ENCODE data around the gene PLK3.
"Not testable (repeated sequence)": the region's sequence is repeated elsewhere in the genome, so short reads cannot be mapped to it uniquely, and the experiment has no call there.

PLK3 gene

GRCh38 chr1:44799770-44800584, at the start of gene PLK3:
Gene PLK3 (plus strand): TSS chr1:44800377. CDS start chr1:44800464, 87 bp downstream.
- DNase-seq (ENCODE audit: extremely low read depth in 1 of 2, low read depth in 1 of 2): peak; percentile 96

- no peak for DNase-seq (ENCODE audit: extremely low read depth in 1 of 2, low read depth in 1 of 2)
Measured at GRCh38 chr1:44757420-44757819, 42.8 kb upstream of the PLK3 start.

- DNase-seq (ENCODE audit: extremely low read depth in 1 of 2, low read depth in 1 of 2): no peak
Measured at GRCh38 chr1:44759077-44759476, 41.1 kb upstream of the PLK3 start.

GRCh38 chr1:44760876-44761275, 39.3 kb upstream of the PLK3 start:
- no peak for DNase-seq (ENCODE audit: extremely low read depth in 1 of 2, low read depth in 1 of 2)

GRCh38 chr1:44766421-44766820, 33.8 kb upstream of the PLK3 start:
- not testable (repeated sequence) for DNase-seq (ENCODE audit: extremely low read depth in 1 of 2, low read depth in 1 of 2)

- DNase-seq (ENCODE audit: extremely low read depth in 1 of 2, low read depth in 1 of 2): peak; percentile 69 to 80
Measured at GRCh38 chr1:44775078-44775929, 24.9 kb upstream of the PLK3 start, which contains the start of gene RPS8. Gene RPS8 (plus strand): TSS chr1:44775540. CDS start chr1:44775597, 57 bp downstream.

GRCh38 chr1:44775930-44776729, 24.0 kb upstream of the PLK3 start:
- no peak for DNase-seq (ENCODE audit: extremely low read depth in 1 of 2, low read depth in 1 of 2)

GRCh38 chr1:44776730-44777068, 23.5 kb upstream of the PLK3 start:
- no peak for DNase-seq (ENCODE audit: extremely low read depth in 1 of 2, low read depth in 1 of 2)

GRCh38 chr1:44777547-44777946, 22.6 kb upstream of the PLK3 start:
- DNase-seq (ENCODE audit: extremely low read depth in 1 of 2, low read depth in 1 of 2): no peak

- no peak for DNase-seq (ENCODE audit: extremely low read depth in 1 of 2, low read depth in 1 of 2)
Measured at GRCh38 chr1:44777969-44778635, 22.1 kb upstream of the PLK3 start.

- no peak for DNase-seq (ENCODE audit: extremely low read depth in 1 of 2, low read depth in 1 of 2)
Measured at GRCh38 chr1:44778705-44779576, 21.2 kb upstream of the PLK3 start.

GRCh38 chr1:44780583-44781121, 19.5 kb upstream of the PLK3 start:
- DNase-seq (ENCODE audit: extremely low read depth in 1 of 2, low read depth in 1 of 2): no peak

- no peak for DNase-seq (ENCODE audit: extremely low read depth in 1 of 2, low read depth in 1 of 2)
Measured at GRCh38 chr1:44783697-44784093, 16.5 kb upstream of the PLK3 start.

- no peak for DNase-seq (ENCODE audit: extremely low read depth in 1 of 2, low read depth in 1 of 2)
Measured at GRCh38 chr1:44784094-44785028, 15.8 kb upstream of the PLK3 start.

- DNase-seq (ENCODE audit: extremely low read depth in 1 of 2, low read depth in 1 of 2): no peak
Measured at GRCh38 chr1:44785029-44785380, 15.2 kb upstream of the PLK3 start.

GRCh38 chr1:44785501-44786137, 14.6 kb upstream of the PLK3 start:
- no peak for DNase-seq (ENCODE audit: extremely low read depth in 1 of 2, low read depth in 1 of 2)

- DNase-seq (ENCODE audit: extremely low read depth in 1 of 2, low read depth in 1 of 2): peak in 1 of 2 donors; percentile 62
Measured at GRCh38 chr1:44786138-44786840, 13.9 kb upstream of the PLK3 start.
